ENCODE data around the gene NPY2R.

The NPY2R gene

GRCh38 chr4:155265113-155265512 is 56.7 kb downstream of the NPY2R start:
- no peak for TF ChIP-seq CTCF (IDR thresholded peaks at IDR 0.05; ENCODE audit: control insufficient read depth, insufficient read depth, low read depth, low read length, missing control alignments)
- H3K4me3 ChIP-seq (ENCODE audit: control insufficient read depth, low read depth, low read length), result no peak overlapping the region
- no peak for DNase-seq (ENCODE audit: low read depth)
